ENCODE measurements around the gene CAVIN2.

The CAVIN2 gene

DNA sequence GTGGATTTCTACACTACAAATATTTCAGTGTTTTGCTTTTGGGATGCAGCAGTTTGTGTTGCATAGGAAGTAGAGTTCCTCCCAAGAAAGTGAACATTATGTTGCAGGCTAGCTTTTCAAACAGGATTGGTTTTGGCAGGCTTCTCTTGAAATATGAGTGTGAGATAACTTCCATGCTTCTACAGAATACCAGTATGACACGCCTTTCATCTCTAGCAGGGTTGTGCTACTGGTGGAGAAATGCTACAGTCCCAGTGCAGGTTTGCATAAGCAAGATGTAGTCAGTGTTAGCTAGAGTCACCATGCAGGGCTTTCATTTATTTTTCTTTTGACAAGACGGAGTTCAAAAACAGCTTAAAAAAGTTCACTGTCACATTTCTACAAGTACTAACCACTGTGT lies 17.1 kb upstream of the CAVIN2 start:
- no peak for DNase-seq

GRCh38 chr2:191862156-191862775 lies 15.4 kb upstream of the CAVIN2 start:
- no peak for DNase-seq

GRCh38 chr2:191860760-191861466 lies 14.0 kb upstream of the CAVIN2 start:
- no peak for DNase-seq

GRCh38 chr2:191859681-191860080 lies 12.8 kb upstream of the CAVIN2 start:
- no peak for DNase-seq

DNA sequence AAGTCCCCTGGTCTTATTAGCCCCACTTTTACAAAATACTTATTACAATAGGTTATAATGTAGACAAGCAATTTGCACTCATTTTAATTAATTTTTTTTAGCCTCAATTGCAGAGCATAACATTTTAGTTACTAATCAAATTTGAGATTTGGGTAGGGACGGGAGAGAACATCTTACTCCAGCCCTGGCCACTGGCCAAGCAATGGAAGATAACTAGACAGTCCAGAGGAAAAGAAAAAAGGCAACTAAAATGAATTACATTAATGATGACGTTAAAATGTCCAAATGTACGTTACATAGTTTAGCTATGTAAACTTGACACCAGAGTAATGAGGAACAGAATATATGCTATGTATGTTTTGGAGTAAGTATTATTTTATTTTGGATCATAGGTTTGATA lies 11.0 kb upstream of the CAVIN2 start:
- DNase-seq: no peak

GRCh38 chr2:191857259-191857805 lies 10.4 kb upstream of the CAVIN2 start:
- DNase-seq: no peak

- no peak for DNase-seq
These were observed 9.4 kb upstream of the CAVIN2 start for GRCh38 chr2:191856111-191856876.

GRCh38 chr2:191855382-191855781 lies 8.5 kb upstream of the CAVIN2 start:
- DNase-seq: no peak

DNA sequence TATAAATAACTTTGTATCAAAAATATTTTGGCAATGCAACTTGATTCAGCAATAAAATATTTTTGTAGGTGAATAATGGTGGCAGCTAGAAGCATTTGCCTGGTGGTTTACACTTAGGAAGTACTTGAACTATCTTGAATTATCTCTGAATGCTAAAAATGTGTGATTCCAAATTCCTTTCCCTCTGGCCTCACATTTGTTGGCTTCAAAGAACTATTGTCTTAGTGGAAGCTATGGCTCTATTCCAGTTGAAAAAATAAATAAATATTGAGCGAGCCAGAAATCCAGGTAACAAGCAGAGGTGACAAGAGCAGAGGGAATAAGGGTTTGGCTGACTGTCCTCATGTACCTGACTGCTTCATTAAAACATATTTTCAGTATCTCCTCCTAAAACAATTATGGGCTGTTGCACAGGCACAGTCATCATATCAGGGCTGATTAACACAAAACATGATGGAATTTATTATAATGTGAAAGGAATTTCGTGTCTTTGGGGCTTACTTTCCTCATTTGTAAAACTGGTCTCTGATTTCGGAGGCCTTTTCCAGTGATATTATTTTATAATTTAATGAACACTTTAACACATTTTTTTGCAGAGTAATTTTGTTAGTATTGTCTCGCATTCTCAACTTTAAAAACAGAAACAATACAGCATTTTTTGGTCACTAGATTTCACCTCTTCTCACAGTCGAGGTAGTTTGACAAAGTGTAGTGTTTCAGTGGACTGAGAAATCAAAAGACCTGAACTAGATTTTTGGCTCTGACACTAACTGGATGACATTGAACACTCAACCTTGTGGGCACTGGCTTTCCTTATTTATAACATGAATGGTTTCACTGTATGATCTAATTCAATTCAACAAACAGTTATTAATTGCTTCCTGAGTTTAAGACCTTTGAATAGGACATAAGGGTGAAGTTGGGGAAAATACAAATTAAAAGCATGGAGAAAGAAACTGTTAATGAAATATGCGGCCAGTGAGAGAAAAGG lies 7.8 kb upstream of the CAVIN2 start:
- DNase-seq: no peak

DNA sequence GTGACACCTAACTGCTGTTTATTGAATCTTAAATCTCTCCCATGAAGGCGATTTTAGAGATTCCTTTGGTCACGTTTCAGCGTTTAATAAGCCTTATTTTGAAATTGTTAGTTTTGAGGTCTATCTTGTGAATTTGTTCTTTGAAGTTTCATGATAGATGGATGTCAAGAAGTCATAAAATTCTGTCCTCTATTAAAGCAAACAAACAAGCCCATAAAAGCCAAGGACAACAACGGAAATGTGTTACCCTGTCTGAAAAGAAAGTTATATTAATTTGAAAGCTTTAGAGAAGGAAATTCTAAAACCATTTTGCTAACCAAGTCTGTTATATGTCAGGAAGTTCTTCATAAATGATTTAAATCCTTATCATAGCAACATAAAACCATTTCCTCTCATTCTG lies 7.0 kb upstream of the CAVIN2 start:
- DNase-seq: no peak

DNA sequence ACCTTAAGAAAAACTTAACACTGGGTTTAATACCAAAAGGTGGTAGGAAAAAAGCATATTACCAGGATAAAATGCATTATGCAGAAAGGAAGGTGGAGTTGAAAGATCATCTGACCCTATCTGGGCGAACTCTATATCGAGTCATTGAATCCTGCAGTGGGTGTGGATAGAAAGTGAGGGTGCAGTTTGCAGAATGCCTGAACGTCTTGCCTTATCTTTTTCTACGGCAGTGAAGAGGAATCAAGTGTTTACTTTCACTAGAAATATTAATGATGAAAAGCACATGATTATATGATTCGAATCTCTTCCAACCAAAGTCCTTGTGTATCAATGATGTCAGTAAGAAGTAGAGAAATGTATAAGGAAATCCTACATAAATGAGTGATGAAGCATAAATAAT lies 4.3 kb upstream of the CAVIN2 start:
- DNase-seq: no peak

DNA sequence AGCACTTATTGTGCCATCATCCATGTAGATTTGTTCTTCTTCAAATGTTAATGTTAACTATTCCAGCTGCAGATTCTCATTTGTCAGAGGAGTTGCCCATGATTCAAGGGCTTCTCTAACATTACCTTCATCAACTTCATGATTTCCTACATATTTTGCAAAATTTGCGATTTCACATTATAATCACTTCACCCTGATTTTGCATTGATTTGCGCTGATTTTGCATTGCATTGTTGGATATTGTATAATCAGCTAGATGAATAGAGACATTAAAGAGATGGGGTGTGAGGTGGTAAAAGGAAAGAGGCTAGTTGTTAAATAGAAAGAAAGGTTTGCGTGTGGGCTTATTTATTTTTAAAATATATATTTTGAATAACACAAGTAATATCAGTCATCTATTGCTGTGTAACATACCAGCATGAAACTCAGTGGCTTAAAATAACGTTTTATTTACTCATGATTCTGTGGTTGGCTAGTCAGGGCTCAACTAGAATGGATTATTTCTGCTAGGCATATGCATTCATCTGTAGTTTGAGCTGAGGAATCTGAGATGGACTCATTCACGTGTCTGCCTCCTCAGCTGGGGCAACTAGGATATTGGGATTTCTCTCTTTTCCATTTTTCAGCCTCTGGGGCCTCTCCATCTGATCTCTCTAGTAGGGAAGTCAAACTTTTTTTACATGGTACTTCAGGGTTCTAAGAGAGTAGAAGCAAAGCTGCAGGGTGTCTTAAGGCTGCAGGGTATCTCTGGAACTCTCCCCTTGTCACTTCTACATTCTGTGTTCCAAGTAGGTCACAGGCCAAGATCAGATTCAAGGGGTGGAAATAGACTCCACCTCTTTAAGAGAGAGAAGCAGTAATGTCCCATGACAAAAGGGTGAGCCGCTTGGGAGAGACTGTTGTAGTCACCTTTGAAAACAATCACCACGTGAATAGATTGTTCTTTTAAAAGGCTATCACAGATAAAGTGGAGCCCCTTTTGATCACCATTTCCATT lies 2.2 kb upstream of the CAVIN2 start:
- DNase-seq: no peak

GRCh38 chr2:191847764-191848163 lies 876 bp upstream of the CAVIN2 start:
- DNase-seq: no peak

GRCh38 chr2:191845876-191846514 lies 893 bp downstream of the CAVIN2 start:
- DNase-seq: no peak

GRCh38 chr2:191845248-191845715 lies 1.6 kb downstream of the CAVIN2 start:
- no peak for DNase-seq

- no peak for DNase-seq
These were observed 2.2 kb downstream of the CAVIN2 start for GRCh38 chr2:191844706-191845105.

- DNase-seq: no peak
These were observed 6.0 kb downstream of the CAVIN2 start for GRCh38 chr2:191840921-191841320.

GRCh38 chr2:191839918-191840804 lies 6.7 kb downstream of the CAVIN2 start:
- DNase-seq: no peak

GRCh38 chr2:191838526-191838925 lies 8.4 kb downstream of the CAVIN2 start:
- no peak for DNase-seq
